Gastroesophageal sphincter (tissue), 4 donors: ENCODE measurements around the gene PIM1. TPM values are rescaled to one million over a fixed set of nuclear protein-coding genes. Genes with fewer than 3 reads are reported as not detected.

Experiments used
- ATAC-seq: fragments of 150-250 bp; one replicate; pipeline ENCODE4 v1.9.1; 2016; ENCODE audit warnings: mild to moderate bottlenecking, moderate library complexity
- H3K27ac ChIP-seq, 4 donors: fragments of 200-600 bp; sonication (generic) in 3 of 4; 1 replicate in 3 of 4; 2 replicates in 1 of 4; pipeline ENCODE4 v1.5.1; 2016 to 2019
- H3K27me3 ChIP-seq: fragments of 200-600 bp; sonication (generic); one replicate; pipeline ENCODE4 v1.5.1; 2019
- H3K36me3 ChIP-seq, 2 donors: fragments of 200-600 bp; sonication (generic); one replicate each; pipeline ENCODE4 v1.5.1; 2019; ENCODE audit warnings: control low read depth in 1 of 2
- H3K4me1 ChIP-seq, 3 donors: fragments of 200-600 bp; sonication (generic); 1 replicate in 2 of 3; 2 replicates in 1 of 3; pipeline ENCODE4 v1.5.1; 2016 to 2019; ENCODE audit warnings: control low read depth in 2 of 3
- H3K4me3 ChIP-seq, 2 donors: fragments of 200-600 bp; sonication (generic); one replicate each; pipeline ENCODE4 v1.5.1; 2019; ENCODE audit warnings: mild to moderate bottlenecking in 1 of 2, moderate library complexity in 1 of 2
- H3K9me3 ChIP-seq, 3 donors: fragments of 200-600 bp; sonication (generic); one replicate each; pipeline ENCODE4 v1.5.1; 2017 to 2019; ENCODE audit warnings: control low read depth in 2 of 3
- EP300 ChIP-seq: sonication (generic); formaldehyde crosslinking; IDR thresholded peaks from one replicate; pipeline ENCODE4 v1.6.1; 2017; ENCODE audit warnings: antibody characterized with exemption, mild to moderate bottlenecking
- POLR2A ChIP-seq, 2 donors: fragments of 450-650 bp; IDR thresholded peaks; one replicate each; pipeline ENCODE4 v1.6.1; 2017; ENCODE audit warnings: antibody characterized with exemption in 2 of 2, mild to moderate bottlenecking in 2 of 2, moderate library complexity in 1 of 2
- POLR2AphosphoS5 ChIP-seq: sonication (generic); formaldehyde crosslinking; IDR thresholded peaks from one replicate; pipeline ENCODE4 v1.6.1; 2017; ENCODE audit warnings: antibody characterized with exemption
- WGBS, 2 donors: methylation state at CpG; one replicate each; pipeline ENCODE4 v1.1.5; 2018; ENCODE audit warnings: low coverage in 1 of 2; 5-methylcytosine and 5-hydroxymethylcytosine counted together
- total RNA-seq, 4 donors: library from RNA; depleted of rRNA; stranded (reverse); fragments of >200 nt; gene quantifications; one replicate each; pipeline ENCODE4 v1.1.0, GENCODE V29; 2016
- TF ChIP-seq, protein P1 (sequence below), 4 experiments: fragments of 200-600 bp in 2 of 4; fragments of 450-650 bp in 2 of 4; sonication (generic) in 1 of 4; IDR thresholded peaks; one replicate each; pipeline ENCODE4 v1.5.1; 2017 to 2019; ENCODE audit warnings: antibody characterized with exemption in 4 of 4, mild to moderate bottlenecking in 2 of 4, moderate library complexity in 2 of 4

The PIM1 gene
- total RNA-seq, 4 donors from 2014 or later, result 19.0 to 63.8 (median 21.8) TPM

DNA sequence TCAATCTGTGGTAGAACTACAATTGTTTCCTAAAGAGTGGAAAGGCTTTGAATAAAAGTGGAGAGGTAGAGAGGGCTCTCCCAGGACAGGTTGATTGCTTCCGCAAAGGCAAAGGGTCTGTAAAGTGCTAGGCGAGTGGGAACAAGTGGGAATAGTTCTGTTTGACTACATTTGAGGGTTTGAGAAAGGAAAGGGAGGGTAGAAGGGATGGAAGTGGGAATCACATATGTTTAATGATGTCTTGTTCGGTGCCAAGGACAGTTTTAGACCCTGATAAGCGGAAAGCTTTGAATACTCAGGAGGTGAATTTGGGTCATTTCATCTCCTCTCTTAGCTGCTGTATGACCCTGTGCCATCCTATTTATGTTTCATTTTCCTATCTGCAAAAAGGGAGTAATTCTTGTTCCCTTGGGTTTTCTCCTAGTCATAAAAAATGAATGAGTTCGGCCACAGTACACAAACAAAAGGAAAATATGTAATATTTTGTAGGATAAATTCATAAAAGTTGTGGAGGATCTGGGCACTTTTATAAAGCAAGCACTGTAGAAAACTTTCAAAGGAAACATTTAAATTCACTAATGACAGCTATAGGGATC lies 1.7 kb upstream of the PIM1 start:
- ATAC-seq, result no peak
- WGBS, 2 donors, result 74 to 81% methylated on average over 5 of the region's 5 CpGs
- Histone ChIP-seq H3K27ac (peak overlapping the region; percentile 85 to 99 (median 96)), H3K4me1 (peaks cover 0 to 38% (median 11%) of the 10 kb centered on the region in 3 donors), H3K4me3 (no peak overlapping the region), H3K9me3 (no peaks in the 10 kb centered on the region), H3K27me3 (no peaks in the 10 kb centered on the region), H3K36me3 (peaks cover 0 to 9% of the 10 kb centered on the region in 2 donors)
- TF ChIP-seq POLR2A (IDR thresholded peaks at IDR 0.05) (no peak), EP300 (no peak), POLR2AphosphoS5 (no peak)
- TF ChIP-seq, protein P1, sequence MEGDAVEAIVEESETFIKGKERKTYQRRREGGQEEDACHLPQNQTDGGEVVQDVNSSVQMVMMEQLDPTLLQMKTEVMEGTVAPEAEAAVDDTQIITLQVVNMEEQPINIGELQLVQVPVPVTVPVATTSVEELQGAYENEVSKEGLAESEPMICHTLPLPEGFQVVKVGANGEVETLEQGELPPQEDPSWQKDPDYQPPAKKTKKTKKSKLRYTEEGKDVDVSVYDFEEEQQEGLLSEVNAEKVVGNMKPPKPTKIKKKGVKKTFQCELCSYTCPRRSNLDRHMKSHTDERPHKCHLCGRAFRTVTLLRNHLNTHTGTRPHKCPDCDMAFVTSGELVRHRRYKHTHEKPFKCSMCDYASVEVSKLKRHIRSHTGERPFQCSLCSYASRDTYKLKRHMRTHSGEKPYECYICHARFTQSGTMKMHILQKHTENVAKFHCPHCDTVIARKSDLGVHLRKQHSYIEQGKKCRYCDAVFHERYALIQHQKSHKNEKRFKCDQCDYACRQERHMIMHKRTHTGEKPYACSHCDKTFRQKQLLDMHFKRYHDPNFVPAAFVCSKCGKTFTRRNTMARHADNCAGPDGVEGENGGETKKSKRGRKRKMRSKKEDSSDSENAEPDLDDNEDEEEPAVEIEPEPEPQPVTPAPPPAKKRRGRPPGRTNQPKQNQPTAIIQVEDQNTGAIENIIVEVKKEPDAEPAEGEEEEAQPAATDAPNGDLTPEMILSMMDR (IDR thresholded peaks at IDR 0.05), result no peak

DNA sequence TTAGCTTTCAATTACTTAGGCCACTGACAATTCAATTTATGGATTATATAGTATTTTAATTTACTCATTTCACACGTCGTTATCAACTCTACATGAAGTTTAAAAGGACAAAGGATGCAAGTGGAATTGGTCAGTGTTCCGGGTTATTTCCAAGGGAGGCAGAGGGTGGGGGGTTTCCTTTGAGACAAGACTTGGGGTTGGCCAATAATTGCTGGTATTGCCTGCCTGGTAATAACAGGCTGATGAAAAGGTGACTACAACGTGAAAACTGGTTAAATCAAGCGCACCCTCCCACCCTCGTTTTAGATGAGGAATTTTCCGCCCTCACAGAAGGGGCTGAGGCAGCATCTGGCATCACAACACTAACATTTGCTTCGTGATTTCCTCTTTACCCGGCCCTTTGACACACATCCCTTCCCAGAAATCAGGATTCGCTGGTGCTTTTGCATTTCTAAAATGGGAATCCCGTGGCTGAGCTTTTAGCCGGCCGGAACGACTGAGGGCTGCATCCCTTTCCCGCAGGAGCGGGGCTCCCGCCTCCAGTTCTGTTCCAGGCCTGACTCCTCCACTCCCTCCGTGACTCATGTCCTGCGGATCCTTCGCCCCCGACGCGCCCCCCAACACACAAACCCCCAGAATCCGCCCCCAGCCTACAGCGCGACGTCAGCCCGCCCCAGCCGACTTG lies 999 bp upstream of the PIM1 start:
- no peaks in the 10 kb centered on the region for H3K9me3 ChIP-seq
- H3K27ac ChIP-seq, result peak overlapping the region; percentile 85 to 99 (median 96)
- WGBS, 2 donors, result 4 to 7% methylated on average over 13 to 14 of the region's 29 CpGs
- peak; percentile 26 for ATAC-seq
- peak overlapping the region; percentile 50 to 63 for H3K4me3 ChIP-seq
- peaks cover 0 to 44% (median 11%) of the 10 kb centered on the region in 3 donors for H3K4me1 ChIP-seq
- H3K36me3 ChIP-seq, result peaks cover 0 to 16% of the 10 kb centered on the region in 2 donors
- H3K27me3 ChIP-seq, result no peaks in the 10 kb centered on the region
- no peak for TF ChIP-seq EP300
- TF ChIP-seq POLR2AphosphoS5, result peak; percentile 73

DNA sequence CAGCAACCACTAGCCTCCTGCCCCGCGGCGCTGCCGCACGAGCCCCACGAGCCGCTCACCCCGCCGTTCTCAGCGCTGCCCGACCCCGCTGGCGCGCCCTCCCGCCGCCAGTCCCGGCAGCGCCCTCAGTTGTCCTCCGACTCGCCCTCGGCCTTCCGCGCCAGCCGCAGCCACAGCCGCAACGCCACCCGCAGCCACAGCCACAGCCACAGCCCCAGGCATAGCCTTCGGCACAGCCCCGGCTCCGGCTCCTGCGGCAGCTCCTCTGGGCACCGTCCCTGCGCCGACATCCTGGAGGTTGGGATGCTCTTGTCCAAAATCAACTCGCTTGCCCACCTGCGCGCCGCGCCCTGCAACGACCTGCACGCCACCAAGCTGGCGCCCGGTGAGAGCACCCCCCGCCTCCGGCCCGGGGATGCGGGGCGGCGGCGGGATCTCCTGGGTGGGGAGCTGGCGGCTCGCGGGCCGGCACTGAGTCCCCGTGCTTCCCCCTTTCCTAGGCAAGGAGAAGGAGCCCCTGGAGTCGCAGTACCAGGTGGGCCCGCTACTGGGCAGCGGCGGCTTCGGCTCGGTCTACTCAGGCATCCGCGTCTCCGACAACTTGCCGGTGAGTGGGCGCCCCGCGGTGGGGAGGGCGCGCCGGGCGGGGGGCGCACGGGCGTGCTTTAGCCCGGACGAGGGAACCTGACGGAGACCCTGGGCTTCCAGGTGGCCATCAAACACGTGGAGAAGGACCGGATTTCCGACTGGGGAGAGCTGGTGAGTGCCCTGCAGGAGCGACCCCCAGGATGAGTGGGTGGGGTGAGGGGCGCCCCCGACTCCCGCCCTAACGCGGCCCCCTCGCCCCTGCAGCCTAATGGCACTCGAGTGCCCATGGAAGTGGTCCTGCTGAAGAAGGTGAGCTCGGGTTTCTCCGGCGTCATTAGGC lies 585 bp downstream of the PIM1 start:
- Histone ChIP-seq H3K4me3 (peak overlapping the region; percentile 63 to 70), H3K27ac (peak overlapping the region; percentile 80 to 98 (median 96)), H3K36me3 (peaks cover 0 to 32% of the 10 kb centered on the region in 2 donors), H3K9me3 (no peaks in the 10 kb centered on the region), H3K27me3 (no peaks in the 10 kb centered on the region), H3K4me1 (peaks cover 0 to 60% (median 11%) of the 10 kb centered on the region in 3 donors)
- ATAC-seq, result peak; percentile 25
- TF ChIP-seq, protein P1 (IDR thresholded peaks at IDR 0.05), result peak in 3 of 4 experiments; percentile 44 to 56 (median 54)
- TF ChIP-seq POLR2AphosphoS5 (peak; percentile 32), EP300 (no peak)
- no CpG with 5 or more reads among the region's 92 CpGs for WGBS, 2 donors

DNA sequence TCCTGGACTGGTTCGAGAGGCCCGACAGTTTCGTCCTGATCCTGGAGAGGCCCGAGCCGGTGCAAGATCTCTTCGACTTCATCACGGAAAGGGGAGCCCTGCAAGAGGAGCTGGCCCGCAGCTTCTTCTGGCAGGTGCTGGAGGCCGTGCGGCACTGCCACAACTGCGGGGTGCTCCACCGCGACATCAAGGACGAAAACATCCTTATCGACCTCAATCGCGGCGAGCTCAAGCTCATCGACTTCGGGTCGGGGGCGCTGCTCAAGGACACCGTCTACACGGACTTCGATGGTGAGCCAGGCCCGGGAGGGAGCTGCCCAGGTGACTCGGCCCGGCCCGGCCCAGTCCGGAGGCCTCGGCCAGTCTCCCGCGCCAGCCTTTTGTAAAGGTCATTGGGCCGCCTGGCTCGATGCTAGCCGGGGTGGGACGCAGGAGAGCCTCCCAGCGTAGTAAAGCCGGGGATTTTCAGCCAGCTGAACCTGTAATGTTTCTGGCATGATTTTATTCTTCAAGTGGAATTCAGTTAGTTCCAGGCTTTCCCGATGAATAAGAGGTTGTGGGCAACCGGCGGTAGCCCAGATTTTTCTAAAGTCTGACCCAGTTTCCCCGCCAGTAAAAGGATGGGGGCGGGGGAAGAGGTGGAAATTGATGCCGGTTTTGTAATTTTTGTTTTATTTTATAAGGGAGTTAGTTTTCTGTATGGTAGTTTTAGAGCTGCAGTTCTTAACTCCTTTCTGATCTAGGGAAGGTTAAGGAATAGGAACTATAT lies 1.4 kb downstream of the PIM1 start:
- peaks cover 0 to 35% of the 10 kb centered on the region in 2 donors for H3K36me3 ChIP-seq
- no peaks in the 10 kb centered on the region for H3K9me3 ChIP-seq
- TF ChIP-seq EP300, result no peak
- peak; percentile 7 to 39 for TF ChIP-seq POLR2A (IDR thresholded peaks at IDR 0.05)
- TF ChIP-seq POLR2AphosphoS5, result peak; percentile 67
- TF ChIP-seq, protein P1 (IDR thresholded peaks at IDR 0.05), result no peak
- peaks cover 0 to 61% (median 11%) of the 10 kb centered on the region in 3 donors for H3K4me1 ChIP-seq
- peak overlapping the region; percentile 80 to 98 (median 96) for H3K27ac ChIP-seq
- H3K4me3 ChIP-seq, result peak overlapping the region; percentile 63 to 70
- WGBS, 2 donors, result 0 to 1% methylated on average over 6 to 11 of the region's 45 CpGs
- H3K27me3 ChIP-seq, result no peaks in the 10 kb centered on the region
- no peak for ATAC-seq
